ENCODE data around the gene IQSEC3. TPM values are rescaled to one million over a fixed set of nuclear protein-coding genes. Genes with fewer than 3 reads are reported as not detected.

The IQSEC3 gene
- polyA plus RNA-seq, 1 donor from 2014 or later: 2.4 TPM

DNA sequence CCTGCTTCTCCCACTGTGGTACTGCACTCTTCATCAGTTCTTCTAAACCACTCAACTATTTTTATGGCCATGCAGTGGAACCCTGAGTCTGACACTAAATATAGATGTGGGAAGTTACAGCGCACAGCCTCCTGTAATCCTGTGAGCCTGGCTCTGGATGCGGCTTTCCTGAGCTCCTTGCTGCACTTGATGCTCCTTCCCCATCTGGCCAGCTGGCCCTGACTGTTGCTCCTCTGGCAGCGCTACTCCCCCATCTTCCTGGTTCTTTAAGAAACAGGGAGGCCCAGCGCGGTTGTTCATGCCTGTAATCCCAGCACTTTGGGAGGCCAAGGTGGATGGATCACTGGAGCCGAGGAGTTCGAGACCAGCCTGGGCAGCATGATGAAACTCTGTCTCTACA, 24.6 kb downstream of the IQSEC3 start:
- peaks cover 10% of the 10 kb centered on the region for H3K9me3 ChIP-seq (ENCODE audit: low read length)
- H3K27ac ChIP-seq (ENCODE audit: low read length): no peak overlapping the region
- H3K4me3 ChIP-seq (ENCODE audit: low read length): no peak overlapping the region
- no peaks in the 10 kb centered on the region for H3K79me2 ChIP-seq (replicated peaks; ENCODE audit: insufficient read depth, low read length)
- H3K36me3 ChIP-seq (ENCODE audit: insufficient read depth, low read length): no peaks in the 10 kb centered on the region
- H3F3A ChIP-seq (ENCODE audit: insufficient read depth, low read length, poor library complexity, severe bottlenecking): no peaks in the 10 kb centered on the region
- no peak overlapping the region for H3K4me2 ChIP-seq (ENCODE audit: low read length)
- no peaks in the 10 kb centered on the region for H3K9me2 ChIP-seq (ENCODE audit: insufficient read depth, low read length)
- no peak for TF ChIP-seq TAF1 (IDR thresholded peaks at IDR 0.05; ENCODE audit: low read depth)
- TF ChIP-seq, protein P1, sequence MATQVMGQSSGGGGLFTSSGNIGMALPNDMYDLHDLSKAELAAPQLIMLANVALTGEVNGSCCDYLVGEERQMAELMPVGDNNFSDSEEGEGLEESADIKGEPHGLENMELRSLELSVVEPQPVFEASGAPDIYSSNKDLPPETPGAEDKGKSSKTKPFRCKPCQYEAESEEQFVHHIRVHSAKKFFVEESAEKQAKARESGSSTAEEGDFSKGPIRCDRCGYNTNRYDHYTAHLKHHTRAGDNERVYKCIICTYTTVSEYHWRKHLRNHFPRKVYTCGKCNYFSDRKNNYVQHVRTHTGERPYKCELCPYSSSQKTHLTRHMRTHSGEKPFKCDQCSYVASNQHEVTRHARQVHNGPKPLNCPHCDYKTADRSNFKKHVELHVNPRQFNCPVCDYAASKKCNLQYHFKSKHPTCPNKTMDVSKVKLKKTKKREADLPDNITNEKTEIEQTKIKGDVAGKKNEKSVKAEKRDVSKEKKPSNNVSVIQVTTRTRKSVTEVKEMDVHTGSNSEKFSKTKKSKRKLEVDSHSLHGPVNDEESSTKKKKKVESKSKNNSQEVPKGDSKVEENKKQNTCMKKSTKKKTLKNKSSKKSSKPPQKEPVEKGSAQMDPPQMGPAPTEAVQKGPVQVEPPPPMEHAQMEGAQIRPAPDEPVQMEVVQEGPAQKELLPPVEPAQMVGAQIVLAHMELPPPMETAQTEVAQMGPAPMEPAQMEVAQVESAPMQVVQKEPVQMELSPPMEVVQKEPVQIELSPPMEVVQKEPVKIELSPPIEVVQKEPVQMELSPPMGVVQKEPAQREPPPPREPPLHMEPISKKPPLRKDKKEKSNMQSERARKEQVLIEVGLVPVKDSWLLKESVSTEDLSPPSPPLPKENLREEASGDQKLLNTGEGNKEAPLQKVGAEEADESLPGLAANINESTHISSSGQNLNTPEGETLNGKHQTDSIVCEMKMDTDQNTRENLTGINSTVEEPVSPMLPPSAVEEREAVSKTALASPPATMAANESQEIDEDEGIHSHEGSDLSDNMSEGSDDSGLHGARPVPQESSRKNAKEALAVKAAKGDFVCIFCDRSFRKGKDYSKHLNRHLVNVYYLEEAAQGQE (IDR thresholded peaks at IDR 0.05; ENCODE audit: borderline replicate concordance): no peak
- TF ChIP-seq, protein P2, sequence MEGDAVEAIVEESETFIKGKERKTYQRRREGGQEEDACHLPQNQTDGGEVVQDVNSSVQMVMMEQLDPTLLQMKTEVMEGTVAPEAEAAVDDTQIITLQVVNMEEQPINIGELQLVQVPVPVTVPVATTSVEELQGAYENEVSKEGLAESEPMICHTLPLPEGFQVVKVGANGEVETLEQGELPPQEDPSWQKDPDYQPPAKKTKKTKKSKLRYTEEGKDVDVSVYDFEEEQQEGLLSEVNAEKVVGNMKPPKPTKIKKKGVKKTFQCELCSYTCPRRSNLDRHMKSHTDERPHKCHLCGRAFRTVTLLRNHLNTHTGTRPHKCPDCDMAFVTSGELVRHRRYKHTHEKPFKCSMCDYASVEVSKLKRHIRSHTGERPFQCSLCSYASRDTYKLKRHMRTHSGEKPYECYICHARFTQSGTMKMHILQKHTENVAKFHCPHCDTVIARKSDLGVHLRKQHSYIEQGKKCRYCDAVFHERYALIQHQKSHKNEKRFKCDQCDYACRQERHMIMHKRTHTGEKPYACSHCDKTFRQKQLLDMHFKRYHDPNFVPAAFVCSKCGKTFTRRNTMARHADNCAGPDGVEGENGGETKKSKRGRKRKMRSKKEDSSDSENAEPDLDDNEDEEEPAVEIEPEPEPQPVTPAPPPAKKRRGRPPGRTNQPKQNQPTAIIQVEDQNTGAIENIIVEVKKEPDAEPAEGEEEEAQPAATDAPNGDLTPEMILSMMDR (IDR thresholded peaks at IDR 0.05; ENCODE audit: poor library complexity, severe bottlenecking): no peak
- no peak for TF ChIP-seq EZH2 (IDR thresholded peaks at IDR 0.05; ENCODE audit: borderline replicate concordance, insufficient read depth, low read length, poor library complexity, severe bottlenecking)
- no peak for TF ChIP-seq MXI1 (conservative IDR thresholded peaks at IDR 0.05; ENCODE audit: poor library complexity, severe bottlenecking)
- no peak for TF ChIP-seq EP300 (conservative IDR thresholded peaks at IDR 0.05; ENCODE audit: poor library complexity, severe bottlenecking)
- TF ChIP-seq RAD21 (conservative IDR thresholded peaks at IDR 0.05): no peak
- TF ChIP-seq SMC3 (conservative IDR thresholded peaks at IDR 0.05; ENCODE audit: poor library complexity): no peak
- no peak for TF ChIP-seq POLR2AphosphoS5 (IDR thresholded peaks at IDR 0.05)
- H3K9ac ChIP-seq (ENCODE audit: low read length): no peak overlapping the region
- no peaks in the 10 kb centered on the region for H4K20me1 ChIP-seq (ENCODE audit: insufficient read depth)
- no peaks in the 10 kb centered on the region for H3K27me3 ChIP-seq (ENCODE audit: insufficient read depth, low read depth, low read length)
- H2AFZ ChIP-seq (ENCODE audit: low read depth, low read length): no peak overlapping the region

DNA sequence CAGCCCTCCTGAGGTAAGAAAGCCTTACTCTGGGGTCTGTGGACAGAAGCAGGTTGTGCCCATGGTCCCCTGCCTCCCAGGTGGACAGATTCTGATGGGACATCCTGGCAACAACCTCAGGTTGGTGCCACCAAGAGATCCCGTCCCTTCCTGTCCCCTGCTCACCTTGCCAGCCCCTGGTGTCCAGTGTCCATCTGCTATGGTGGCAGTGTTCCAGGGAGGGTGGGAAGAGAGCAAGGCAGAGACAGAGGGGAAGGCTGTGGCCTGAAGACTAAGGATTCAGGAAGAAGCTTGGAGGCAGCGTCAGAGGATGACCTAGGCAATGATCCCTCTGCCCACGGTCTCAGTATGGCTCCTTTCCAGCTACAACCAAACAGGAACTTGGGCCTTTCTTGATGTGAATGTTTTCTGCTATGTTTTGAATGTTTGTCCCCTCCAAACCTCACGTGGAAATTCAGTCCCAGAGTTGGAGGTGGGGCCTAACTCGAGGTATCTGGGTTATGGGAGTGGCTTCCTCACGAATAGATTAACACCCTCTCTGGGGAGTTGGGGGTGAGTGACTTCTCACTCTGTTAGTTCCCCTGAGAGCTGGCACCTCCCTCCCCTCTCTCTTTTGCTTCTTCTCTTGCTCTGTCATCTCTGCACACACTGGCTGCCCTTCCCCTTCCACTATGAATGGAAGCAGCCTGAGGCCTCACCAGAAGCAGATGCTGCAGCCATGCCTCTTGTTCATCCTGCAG, 26.9 kb downstream of the IQSEC3 start:
- peaks cover 10% of the 10 kb centered on the region for H3K9me3 ChIP-seq (ENCODE audit: low read length)
- no peaks in the 10 kb centered on the region for H3F3A ChIP-seq (ENCODE audit: insufficient read depth, low read length, poor library complexity, severe bottlenecking)
- H3K79me2 ChIP-seq (replicated peaks; ENCODE audit: insufficient read depth, low read length): no peaks in the 10 kb centered on the region
- no peaks in the 10 kb centered on the region for H3K27me3 ChIP-seq (ENCODE audit: insufficient read depth, low read depth, low read length)
- H3K9me2 ChIP-seq (ENCODE audit: insufficient read depth, low read length): no peaks in the 10 kb centered on the region
- no peak overlapping the region for H3K9ac ChIP-seq (ENCODE audit: low read length)
- no peak overlapping the region for H2AFZ ChIP-seq (ENCODE audit: low read depth, low read length)
- H4K20me1 ChIP-seq (ENCODE audit: insufficient read depth): no peaks in the 10 kb centered on the region
- no peak overlapping the region for H3K4me3 ChIP-seq (ENCODE audit: low read length)
- no peak for TF ChIP-seq TAF1 (IDR thresholded peaks at IDR 0.05; ENCODE audit: low read depth)
- TF ChIP-seq MXI1 (conservative IDR thresholded peaks at IDR 0.05; ENCODE audit: poor library complexity, severe bottlenecking): no peak
- no peak for TF ChIP-seq EP300 (conservative IDR thresholded peaks at IDR 0.05; ENCODE audit: poor library complexity, severe bottlenecking)
- no peak for TF ChIP-seq EZH2 (IDR thresholded peaks at IDR 0.05; ENCODE audit: borderline replicate concordance, insufficient read depth, low read length, poor library complexity, severe bottlenecking)
- no peak for TF ChIP-seq RAD21 (conservative IDR thresholded peaks at IDR 0.05)
- TF ChIP-seq SMC3 (conservative IDR thresholded peaks at IDR 0.05; ENCODE audit: poor library complexity): no peak
- TF ChIP-seq, protein P1 (IDR thresholded peaks at IDR 0.05; ENCODE audit: borderline replicate concordance): no peak
- TF ChIP-seq POLR2AphosphoS5 (IDR thresholded peaks at IDR 0.05): no peak
- TF ChIP-seq, protein P2 (IDR thresholded peaks at IDR 0.05; ENCODE audit: poor library complexity, severe bottlenecking): no peak
- H3K27ac ChIP-seq (ENCODE audit: low read length): no peak overlapping the region
- no peak overlapping the region for H3K4me2 ChIP-seq (ENCODE audit: low read length)
- no peaks in the 10 kb centered on the region for H3K36me3 ChIP-seq (ENCODE audit: insufficient read depth, low read length)

Measured in neural cell (in vitro differentiated cells).